Measurements from ENCODE around the gene LRRC7. TPM values are rescaled to one million over a fixed set of nuclear protein-coding genes. Genes with fewer than 3 reads are reported as not detected.

Gene LRRC7
- total and polyA plus RNA-seq, 4 donors = 6.1 TPM; not detected in 3

DNA sequence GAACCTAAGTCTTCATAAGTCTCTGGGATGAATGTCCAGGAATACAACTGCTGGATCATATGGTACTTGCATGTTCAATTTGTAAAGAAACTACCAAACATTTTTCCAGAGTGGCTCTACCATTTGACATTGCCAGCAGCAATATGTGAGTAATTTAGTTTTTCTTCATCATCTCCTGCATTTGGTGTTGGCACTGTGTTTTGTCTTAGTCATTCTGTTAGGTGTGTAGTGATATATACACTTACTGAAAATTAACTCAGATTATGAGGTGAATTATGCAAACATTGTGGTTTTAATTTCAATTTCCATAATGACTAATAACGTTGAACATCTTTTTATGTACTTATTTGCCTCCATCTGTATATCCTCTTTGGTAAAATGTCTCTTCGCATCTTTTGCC lies 499.0 kb downstream of the LRRC7 start:
- no peak for ATAC-seq (ENCODE audit: insufficient read depth, low FRiP score)
- Histone ChIP-seq H3K4me3 (no peak overlapping the region), H3K36me3 (ENCODE audit: control insufficient read depth in 4 of 4, insufficient read depth in 4 of 4, low read length in 4 of 4) (no peaks in the 10 kb centered on the region), H3K27ac (ENCODE audit: low read depth in 1 of 2, low read length in 1 of 2) (no peak overlapping the region), H3K27me3 (ENCODE audit: control insufficient read depth in 3 of 3, insufficient read depth in 3 of 3, low read length in 2 of 3) (no peaks in the 10 kb centered on the region), H3K9me3 (ENCODE audit: control insufficient read depth in 4 of 4, insufficient read depth in 3 of 4, low read length in 3 of 4) (no peaks in the 10 kb centered on the region), H3K4me1 (ENCODE audit: control insufficient read depth in 5 of 5, insufficient read depth in 5 of 5, low read length in 5 of 5) (peaks cover 0 to 4% (median 0%) of the 10 kb centered on the region in 5 donors), H3K9ac (ENCODE audit: insufficient read depth in 1 of 2, low read length in 2 of 2) (no peak overlapping the region)
- no peak for DNase-seq
- WGBS, 2 donors = 79 to 82% methylated on average over 2 of the region's 2 CpGs
- TF ChIP-seq, protein P1, sequence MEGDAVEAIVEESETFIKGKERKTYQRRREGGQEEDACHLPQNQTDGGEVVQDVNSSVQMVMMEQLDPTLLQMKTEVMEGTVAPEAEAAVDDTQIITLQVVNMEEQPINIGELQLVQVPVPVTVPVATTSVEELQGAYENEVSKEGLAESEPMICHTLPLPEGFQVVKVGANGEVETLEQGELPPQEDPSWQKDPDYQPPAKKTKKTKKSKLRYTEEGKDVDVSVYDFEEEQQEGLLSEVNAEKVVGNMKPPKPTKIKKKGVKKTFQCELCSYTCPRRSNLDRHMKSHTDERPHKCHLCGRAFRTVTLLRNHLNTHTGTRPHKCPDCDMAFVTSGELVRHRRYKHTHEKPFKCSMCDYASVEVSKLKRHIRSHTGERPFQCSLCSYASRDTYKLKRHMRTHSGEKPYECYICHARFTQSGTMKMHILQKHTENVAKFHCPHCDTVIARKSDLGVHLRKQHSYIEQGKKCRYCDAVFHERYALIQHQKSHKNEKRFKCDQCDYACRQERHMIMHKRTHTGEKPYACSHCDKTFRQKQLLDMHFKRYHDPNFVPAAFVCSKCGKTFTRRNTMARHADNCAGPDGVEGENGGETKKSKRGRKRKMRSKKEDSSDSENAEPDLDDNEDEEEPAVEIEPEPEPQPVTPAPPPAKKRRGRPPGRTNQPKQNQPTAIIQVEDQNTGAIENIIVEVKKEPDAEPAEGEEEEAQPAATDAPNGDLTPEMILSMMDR (IDR thresholded peaks at IDR 0.05; ENCODE audit: control extremely low read depth, extremely low read depth) = no peak

DNA sequence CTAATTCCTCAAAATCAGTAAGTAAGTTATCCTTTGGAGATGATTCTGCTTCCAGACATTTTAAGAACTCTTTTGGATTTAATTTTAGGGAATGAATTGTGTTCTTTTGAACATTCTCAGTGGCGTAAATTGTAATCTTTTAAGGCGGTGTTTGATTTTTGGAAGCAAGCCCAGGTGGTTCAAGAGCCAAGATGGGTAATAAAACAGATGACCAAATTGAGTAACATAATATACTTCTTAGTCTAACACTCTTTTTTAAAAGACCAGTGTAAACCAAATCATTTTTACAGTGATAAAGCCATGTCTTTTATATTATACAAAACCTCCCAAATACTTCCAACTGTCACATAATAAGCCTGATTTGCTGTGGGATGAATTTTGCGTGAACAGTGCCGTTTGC lies 503.9 kb downstream of the LRRC7 start:
- DNase-seq = peak; percentile 64 to 95 (median 93)
- Histone ChIP-seq H3K4me3 (no peak overlapping the region), H3K27me3 (ENCODE audit: control insufficient read depth in 3 of 3, insufficient read depth in 3 of 3, low read length in 2 of 3) (no peaks in the 10 kb centered on the region), H3K27ac (ENCODE audit: low read depth in 1 of 2, low read length in 1 of 2) (no peak overlapping the region), H3K4me1 (ENCODE audit: control insufficient read depth in 5 of 5, insufficient read depth in 5 of 5, low read length in 5 of 5) (peaks cover 0 to 23% (median 3%) of the 10 kb centered on the region in 5 donors), H3K9me3 (ENCODE audit: control insufficient read depth in 4 of 4, insufficient read depth in 3 of 4, low read length in 3 of 4) (no peaks in the 10 kb centered on the region), H3K36me3 (ENCODE audit: control insufficient read depth in 4 of 4, insufficient read depth in 4 of 4, low read length in 4 of 4) (no peaks in the 10 kb centered on the region), H3K9ac (ENCODE audit: insufficient read depth in 1 of 2, low read length in 2 of 2) (no peak overlapping the region)
- TF ChIP-seq, protein P1 (IDR thresholded peaks at IDR 0.05; ENCODE audit: control extremely low read depth, extremely low read depth) = no peak
- ATAC-seq (ENCODE audit: insufficient read depth, low FRiP score) = no peak
- WGBS, 2 donors = 67 to 80% methylated on average over 4 of the region's 4 CpGs

DNA sequence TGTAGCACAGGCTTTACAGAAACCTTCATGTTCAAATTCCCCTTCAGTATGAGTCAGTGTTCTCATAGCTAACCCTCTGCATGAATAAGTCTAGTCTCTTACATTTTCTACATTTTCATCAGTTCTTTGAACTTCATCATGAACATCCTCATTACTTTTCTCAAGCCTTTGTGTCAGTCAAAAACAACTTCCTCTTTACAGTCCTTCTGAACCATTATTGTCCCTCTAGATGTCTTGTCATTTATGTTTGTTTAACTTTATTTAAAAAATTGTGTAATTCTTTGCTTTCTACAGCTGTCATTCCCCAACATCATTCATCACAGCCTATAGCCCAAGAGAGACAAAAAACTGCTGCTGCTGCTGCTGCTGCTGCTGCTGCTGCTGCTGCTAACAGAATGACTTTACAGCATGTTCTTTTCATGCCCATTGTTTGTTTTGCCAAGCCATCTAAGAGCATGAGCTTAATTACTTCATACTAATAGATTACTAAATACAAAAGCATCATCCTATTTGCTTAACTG lies 504.6 kb downstream of the LRRC7 start:
- Histone ChIP-seq H3K9ac (ENCODE audit: insufficient read depth in 1 of 2, low read length in 2 of 2) (no peak overlapping the region), H3K4me1 (ENCODE audit: control insufficient read depth in 5 of 5, insufficient read depth in 5 of 5, low read length in 5 of 5) (peaks cover 0 to 23% (median 3%) of the 10 kb centered on the region in 5 donors), H3K4me3 (no peak overlapping the region), H3K27ac (ENCODE audit: low read depth in 1 of 2, low read length in 1 of 2) (no peak overlapping the region), H3K9me3 (ENCODE audit: control insufficient read depth in 4 of 4, insufficient read depth in 3 of 4, low read length in 3 of 4) (no peaks in the 10 kb centered on the region), H3K27me3 (ENCODE audit: control insufficient read depth in 3 of 3, insufficient read depth in 3 of 3, low read length in 2 of 3) (no peaks in the 10 kb centered on the region), H3K36me3 (ENCODE audit: control insufficient read depth in 4 of 4, insufficient read depth in 4 of 4, low read length in 4 of 4) (no peaks in the 10 kb centered on the region)
- no peak for ATAC-seq (ENCODE audit: insufficient read depth, low FRiP score)
- DNase-seq = peak in 2 of 3 donors; percentile 63 to 67
- TF ChIP-seq, protein P1 (IDR thresholded peaks at IDR 0.05; ENCODE audit: control extremely low read depth, extremely low read depth) = no peak

DNA sequence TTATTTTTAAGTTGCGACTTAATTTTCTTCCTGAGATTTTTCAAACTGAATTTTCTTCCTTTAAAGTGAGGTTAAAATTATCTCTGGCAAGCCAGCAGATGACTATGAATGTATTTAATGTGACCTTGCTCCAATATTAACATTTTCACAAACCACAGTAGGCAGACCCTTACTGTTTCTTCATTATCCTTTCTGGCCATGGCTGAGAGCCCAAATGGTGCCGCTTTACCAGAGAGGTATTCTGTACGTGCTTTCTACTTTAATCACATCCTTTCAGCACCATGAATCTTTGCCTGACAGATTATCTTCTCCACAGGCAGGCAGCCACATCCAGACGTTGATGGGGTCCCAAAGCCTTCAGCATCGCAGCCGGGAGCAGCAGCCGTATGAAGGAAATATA lies 508.0 kb downstream of the LRRC7 start:
- ATAC-seq (ENCODE audit: insufficient read depth, low FRiP score) = no peak
- TF ChIP-seq, protein P1 (IDR thresholded peaks at IDR 0.05; ENCODE audit: control extremely low read depth, extremely low read depth) = no peak
- H3K4me1 ChIP-seq (ENCODE audit: control insufficient read depth in 5 of 5, insufficient read depth in 5 of 5, low read length in 5 of 5) = peaks cover 0 to 23% (median 3%) of the 10 kb centered on the region in 5 donors
- 74 to 82% methylated on average over 7 of the region's 7 CpGs for WGBS, 2 donors
- no peak for DNase-seq
- no peaks in the 10 kb centered on the region for H3K9me3 ChIP-seq (ENCODE audit: control insufficient read depth in 4 of 4, insufficient read depth in 3 of 4, low read length in 3 of 4)
- H3K36me3 ChIP-seq (ENCODE audit: control insufficient read depth in 4 of 4, insufficient read depth in 4 of 4, low read length in 4 of 4) = no peaks in the 10 kb centered on the region
- no peak overlapping the region for H3K27ac ChIP-seq (ENCODE audit: low read depth in 1 of 2, low read length in 1 of 2)
- no peak overlapping the region for H3K4me3 ChIP-seq
- H3K27me3 ChIP-seq (ENCODE audit: control insufficient read depth in 3 of 3, insufficient read depth in 3 of 3, low read length in 2 of 3) = no peaks in the 10 kb centered on the region
- no peak overlapping the region for H3K9ac ChIP-seq (ENCODE audit: insufficient read depth in 1 of 2, low read length in 2 of 2)

Data from lung (tissue), 12 donors.